ENCODE results near the gene MYLK2. TPM values are rescaled to one million over a fixed set of nuclear protein-coding genes. Genes with fewer than 3 reads are reported as not detected.

MYLK2 gene
- total and polyA plus RNA-seq, 10 of the 15 experiments (the other 5 are each of a cell fraction or from before 2014, with no cell fraction given), result 0.04 to 0.67 (median 0.18) TPM; not detected in 1

DNA sequence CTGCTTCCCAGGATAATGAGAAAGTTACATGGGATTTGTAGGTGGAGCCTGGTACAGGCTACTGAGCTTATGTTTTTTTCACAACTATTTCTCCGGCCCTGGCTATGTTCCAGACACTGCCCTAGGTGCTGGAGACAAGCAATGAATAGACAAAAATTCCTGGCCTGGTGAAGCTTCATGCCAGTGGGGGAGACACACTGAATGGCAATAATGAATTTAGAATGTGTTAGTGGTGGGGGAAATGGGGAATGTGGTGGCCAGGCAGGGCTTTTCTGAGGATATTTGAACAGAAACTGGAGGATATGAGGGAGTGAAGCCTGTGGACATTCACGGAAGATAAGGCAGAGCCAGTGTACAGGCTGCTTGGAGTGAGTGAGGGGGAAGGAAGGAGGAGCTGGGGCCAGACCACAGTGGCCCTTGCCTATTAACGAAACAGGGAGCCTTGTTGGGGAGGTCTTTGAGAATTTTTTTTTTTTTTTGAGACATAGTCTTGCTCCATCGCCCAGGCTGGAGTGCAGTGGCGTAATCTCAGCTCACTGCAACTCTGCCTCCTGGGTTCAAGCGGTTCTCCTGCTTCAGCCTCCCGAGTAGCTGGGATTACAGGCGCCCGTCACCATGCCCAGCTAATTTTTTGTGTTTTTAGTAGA is 19.6 kb downstream of the MYLK2 start:
- ChIA-PET POLR2A (no interaction called here), SMC1A (ENCODE audit: uncharacterized antibody, unreplicated experiment) (interaction anchor here (1.0 to 2.9 kb wide), 4 partner anchors 9 to 196 kb away, joined by 3 to 13 read pairs (median 4); no protein-coding TSS in a partner anchor)
- in situ Hi-C loops (cut with MboI), result no loop called here

More for the DNA sequence above, 19.6 kb downstream of the MYLK2 start:
- no peaks in the 10 kb centered on the region for H4K20me1 ChIP-seq (ENCODE audit: control insufficient read depth, insufficient read depth)
- no peak for ATAC-seq
- H3K79me2 ChIP-seq (ENCODE audit: control insufficient read depth, insufficient read depth, low read length), result no peaks in the 10 kb centered on the region
- H3K27me3 ChIP-seq (replicated peaks in 1 of 2; ENCODE audit: control insufficient read depth in 2 of 2, insufficient read depth in 2 of 2, low read length in 1 of 2), result no peaks in the 10 kb centered on the region
- H3K9ac ChIP-seq (ENCODE audit: control insufficient read depth, insufficient read depth, low read length), result no peak overlapping the region
- ChIA-PET CTCF (interaction anchor here (2.4 to 5.7 kb wide), 4 partner anchors 9 to 114 kb away, joined by 15 to 37 read pairs (median 24); partner anchors contain the start of gene PDRG1), RAD21 (ENCODE audit: unreplicated experiment) (interaction anchor here (1.0 kb wide), 1 partner anchor 53 kb away, joined by 3 read pairs; no protein-coding TSS in a partner anchor)
- H3K27ac ChIP-seq (ENCODE audit: control insufficient read depth, insufficient read depth), result no peak overlapping the region
- no peak for FAIRE-seq
- BruUV-seq (replicated peaks), result no TSS peak
- DNase-seq (ENCODE audit: low read depth, low spot score), result no peak
- TF ChIP-seq CBX5 (IDR thresholded peaks at IDR 0.05; ENCODE audit: low read depth), result no peak
- TF ChIP-seq, protein P1, sequence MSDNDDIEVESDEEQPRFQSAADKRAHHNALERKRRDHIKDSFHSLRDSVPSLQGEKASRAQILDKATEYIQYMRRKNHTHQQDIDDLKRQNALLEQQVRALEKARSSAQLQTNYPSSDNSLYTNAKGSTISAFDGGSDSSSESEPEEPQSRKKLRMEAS (IDR thresholded peaks at IDR 0.05; ENCODE audit: low read depth, low read length), result no peak
- TF ChIP-seq E2F4 (IDR thresholded peaks at IDR 0.05; ENCODE audit: low read depth, low read length), result no peak
- no peak for TF ChIP-seq HCFC1 (IDR thresholded peaks at IDR 0.05; ENCODE audit: low read length)
- TF ChIP-seq CBX3 (IDR thresholded peaks at IDR 0.05; ENCODE audit: borderline replicate concordance, low read depth), result no peak
- TF ChIP-seq SUZ12 (IDR thresholded peaks at IDR 0.05; ENCODE audit: unreplicated experiment), result no peak
- TF ChIP-seq, protein P2, sequence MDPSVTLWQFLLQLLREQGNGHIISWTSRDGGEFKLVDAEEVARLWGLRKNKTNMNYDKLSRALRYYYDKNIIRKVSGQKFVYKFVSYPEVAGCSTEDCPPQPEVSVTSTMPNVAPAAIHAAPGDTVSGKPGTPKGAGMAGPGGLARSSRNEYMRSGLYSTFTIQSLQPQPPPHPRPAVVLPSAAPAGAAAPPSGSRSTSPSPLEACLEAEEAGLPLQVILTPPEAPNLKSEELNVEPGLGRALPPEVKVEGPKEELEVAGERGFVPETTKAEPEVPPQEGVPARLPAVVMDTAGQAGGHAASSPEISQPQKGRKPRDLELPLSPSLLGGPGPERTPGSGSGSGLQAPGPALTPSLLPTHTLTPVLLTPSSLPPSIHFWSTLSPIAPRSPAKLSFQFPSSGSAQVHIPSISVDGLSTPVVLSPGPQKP (IDR thresholded peaks at IDR 0.05; ENCODE audit: low read depth, low read length), result no peak
- no peak overlapping the region for H3K4me3 ChIP-seq
- 56% methylated on average over 7 of the region's 9 CpGs for WGBS (ENCODE audit: insufficient coverage, insufficient replicate concordance, low lambda C conversion rate, missing lambda C conversion rate)
- H2AFZ ChIP-seq (ENCODE audit: control insufficient read depth, low read depth, low read length), result no peak overlapping the region
- intact Hi-C loops (cut with micrococcal nuclease; ENCODE audit: unreplicated experiment), result no loop called here
- peaks cover 8% of the 10 kb centered on the region for H3K4me1 ChIP-seq (ENCODE audit: control insufficient read depth, insufficient read depth, low read length)
- no peaks in the 10 kb centered on the region for H3K9me3 ChIP-seq (replicated peaks; ENCODE audit: control insufficient read depth, insufficient read depth, low read length)
- no peak overlapping the region for H3K4me2 ChIP-seq (ENCODE audit: control insufficient read depth, insufficient read depth)
- H3K36me3 ChIP-seq (ENCODE audit: control insufficient read depth in 2 of 2, insufficient read depth in 2 of 2, low read length in 1 of 2), result no peaks in the 10 kb centered on the region

Data from GM12878 (cell line).